GM12892 (cell line): ENCODE results near the gene GHSR.

Experiments
- POLR2A ChIP-seq: IDR thresholded peaks from 2 replicates; pipeline ENCODE4 v1.6.1; 2011; ENCODE audit warnings: low read depth, low read length, control low read depth
- POLR2AphosphoS5 ChIP-seq: IDR thresholded peaks from 2 replicates; pipeline ENCODE4 v1.6.1; 2011; ENCODE audit warnings: low read depth, low read length, control low read depth

DNA sequence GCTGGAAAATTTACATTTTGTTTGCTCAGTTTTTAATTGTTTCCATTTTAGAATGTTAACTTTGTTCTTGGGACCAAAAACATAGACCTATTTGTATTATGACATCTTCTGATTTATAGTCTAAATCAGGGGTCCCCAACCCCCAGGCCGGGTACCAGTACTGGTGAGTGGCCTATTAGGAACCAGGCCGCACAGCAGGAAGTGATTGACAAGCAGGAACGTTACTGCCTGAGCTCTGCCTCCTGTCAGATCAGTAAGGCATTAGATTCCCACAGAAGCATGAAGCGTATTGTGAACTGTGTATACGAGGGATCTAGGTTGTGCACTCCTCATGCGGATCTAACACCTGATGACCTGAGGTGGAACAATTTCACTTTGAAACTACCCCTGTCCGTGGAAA lies 51.9 kb downstream of the GHSR start:
- no peak for TF ChIP-seq POLR2AphosphoS5
- TF ChIP-seq POLR2A, result no peak
